Putamen (tissue), 1 donor: ENCODE measurements around the gene ESD.
"Not testable (repeated sequence)": the region's sequence is repeated elsewhere in the genome, so short reads cannot be mapped to it uniquely, and the experiment has no call there.

Source experiments
- DNase-seq: peaks from one replicate; pipeline ENCODE4 v3.0.0-alpha.2; 2016; ENCODE audit warnings: low spot score

ESD gene

GRCh38 chr13:46795321-46795720, 1.6 kb downstream of the ESD start:
- no peak for DNase-seq

- no peak for DNase-seq
Observed at GRCh38 chr13:46783504-46783903, 13.5 kb downstream of the ESD start.

GRCh38 chr13:46782691-46783090, 14.3 kb downstream of the ESD start:
- no peak for DNase-seq

- no peak for DNase-seq
Observed at GRCh38 chr13:46782066-46782465, 14.9 kb downstream of the ESD start.

- DNase-seq, result no peak
Observed at GRCh38 chr13:46778890-46779289, 18.1 kb downstream of the ESD start.

GRCh38 chr13:46778095-46778494, 18.9 kb downstream of the ESD start:
- no peak for DNase-seq

GRCh38 chr13:46775385-46776107, 21.4 kb downstream of the ESD start:
- no peak for DNase-seq

- DNase-seq, result no peak
Observed at GRCh38 chr13:46773541-46773940, 23.4 kb downstream of the ESD start.

GRCh38 chr13:46771693-46772092, 25.3 kb downstream of the ESD start:
- no peak for DNase-seq

- not testable (repeated sequence) for DNase-seq
Observed at GRCh38 chr13:46769925-46770324, 27.0 kb downstream of the ESD start.

GRCh38 chr13:46761866-46762265, 35.1 kb downstream of the ESD start:
- no peak for DNase-seq

GRCh38 chr13:46761174-46761573, 35.8 kb downstream of the ESD start:
- DNase-seq, result no peak

GRCh38 chr13:46759846-46760245, 37.1 kb downstream of the ESD start:
- no peak for DNase-seq

GRCh38 chr13:46757640-46758039, 39.3 kb downstream of the ESD start:
- no peak for DNase-seq

- no peak for DNase-seq
Observed at GRCh38 chr13:46756977-46757376, 40.0 kb downstream of the ESD start.

GRCh38 chr13:46755508-46755907, 41.5 kb downstream of the ESD start:
- not testable (repeated sequence) for DNase-seq

- no peak for DNase-seq
Observed at GRCh38 chr13:46754812-46755211, 42.1 kb downstream of the ESD start.

- no peak for DNase-seq
Observed at GRCh38 chr13:46753917-46754316, 43.0 kb downstream of the ESD start.

- no peak for DNase-seq
Observed at GRCh38 chr13:46753137-46753536, 43.8 kb downstream of the ESD start.

- DNase-seq, result no peak
Observed at GRCh38 chr13:46751811-46752635, 44.9 kb downstream of the ESD start.

- DNase-seq, result no peak
Observed at GRCh38 chr13:46749951-46750350, 47.0 kb downstream of the ESD start.

GRCh38 chr13:46748300-46748699, 48.7 kb downstream of the ESD start:
- no peak for DNase-seq

GRCh38 chr13:46747031-46747820, 49.7 kb downstream of the ESD start:
- DNase-seq, result no peak
